Medulla oblongata (tissue), 1 donor: ENCODE results near the gene UBE2O.

Source experiments
- DNase-seq: peaks from one replicate; pipeline ENCODE4 v3.0.0-alpha.2; 2015; ENCODE audit errors: extremely low spot score

Gene UBE2O

GRCh38 chr17:76485569-76485968 lies 32.6 kb upstream of the UBE2O start:
- DNase-seq = peak; percentile 81

DNA sequence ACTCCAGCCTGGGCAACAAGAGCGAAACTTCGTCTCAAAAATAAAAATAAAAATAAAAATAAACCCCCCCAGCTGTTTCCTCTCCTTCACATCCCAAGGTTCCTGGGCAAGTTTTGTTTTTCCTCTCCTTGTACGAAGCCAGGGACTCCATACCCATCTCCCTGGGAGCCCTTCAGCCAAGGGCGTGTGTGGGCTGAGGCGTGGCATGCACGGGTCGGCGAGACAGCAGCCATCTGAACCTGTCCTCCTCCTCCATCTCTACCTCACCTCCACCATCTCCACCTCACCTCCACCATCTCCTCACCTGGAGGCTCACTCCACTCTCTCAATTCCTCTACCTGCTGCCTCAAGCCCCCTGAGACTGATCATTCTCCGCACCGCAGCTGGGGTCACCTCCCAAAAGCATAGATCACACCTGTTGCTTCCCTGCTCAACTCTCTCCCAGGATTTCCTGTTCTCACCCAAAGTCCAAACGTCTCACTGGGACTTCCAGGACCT lies 31.3 kb upstream of the UBE2O start:
- DNase-seq = no peak

GRCh38 chr17:76481071-76481655 lies 28.2 kb upstream of the UBE2O start:
- DNase-seq = peak; percentile 81

- DNase-seq = no peak
These were observed 27.7 kb upstream of the UBE2O start for GRCh38 chr17:76480632-76481031.

GRCh38 chr17:76479515-76480060 lies 26.6 kb upstream of the UBE2O start:
- DNase-seq = no peak

DNA sequence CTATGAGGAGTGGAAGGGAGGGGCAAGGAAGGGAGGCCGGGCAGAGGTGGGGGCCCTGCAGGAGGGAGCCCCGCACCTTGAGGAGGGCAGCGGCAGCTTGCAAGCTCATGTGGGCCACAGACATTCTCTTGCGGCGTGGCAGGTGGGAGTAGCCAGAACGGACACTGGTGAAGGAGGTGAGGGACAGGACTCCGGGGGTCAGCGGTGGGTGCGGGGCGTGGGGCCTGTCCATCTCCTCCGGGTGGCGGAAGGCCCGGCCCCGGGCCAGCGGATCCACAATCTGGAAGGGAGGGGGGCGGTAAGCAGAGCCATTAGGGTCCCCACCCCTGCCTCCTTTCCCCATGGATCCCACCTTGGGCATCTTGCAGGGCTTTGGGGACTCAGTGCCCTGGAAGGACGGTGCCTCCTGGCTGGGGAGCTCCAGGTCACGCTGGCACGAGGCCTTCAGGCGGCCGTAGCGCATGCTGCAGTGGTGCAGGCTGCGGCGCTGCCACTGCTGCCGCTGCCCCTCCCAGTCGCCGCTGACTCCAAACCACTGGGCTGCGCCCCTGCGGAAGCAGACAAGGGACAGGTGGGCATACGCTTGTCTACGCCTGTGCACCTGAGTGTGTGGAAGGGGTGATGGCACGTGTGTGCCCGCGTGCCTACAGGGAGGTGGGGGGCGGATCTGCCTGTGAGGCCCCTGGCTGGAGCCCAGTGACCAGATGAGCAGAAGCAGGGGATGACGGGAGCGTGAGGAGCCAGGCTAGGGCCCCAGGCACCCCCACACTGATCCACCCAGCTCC lies 26.0 kb upstream of the UBE2O start:
- DNase-seq = no peak

DNA sequence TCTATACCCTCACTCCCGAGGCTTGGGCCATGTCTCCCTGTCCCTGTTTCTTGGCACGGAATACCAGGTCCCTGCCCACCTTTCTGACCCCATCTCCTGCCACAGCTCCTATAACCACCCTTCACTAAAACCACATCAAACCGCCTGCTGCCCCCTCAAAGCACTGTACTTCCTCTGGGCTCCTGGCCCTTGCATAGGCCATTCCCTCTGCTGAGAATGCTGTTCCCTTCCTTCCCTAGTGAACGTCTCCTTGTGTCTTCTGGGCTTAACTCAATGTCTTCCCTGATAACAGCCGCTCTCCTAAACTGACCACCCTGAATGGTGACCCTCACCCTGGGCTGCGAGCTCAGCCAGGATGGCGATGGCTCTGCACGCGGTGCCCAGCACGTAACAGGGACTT lies 25.1 kb upstream of the UBE2O start:
- no peak for DNase-seq

- DNase-seq = no peak
These were observed 24.6 kb upstream of the UBE2O start for GRCh38 chr17:76477576-76477975.

- no peak for DNase-seq
These were observed 23.8 kb upstream of the UBE2O start for GRCh38 chr17:76476736-76477135.

DNA sequence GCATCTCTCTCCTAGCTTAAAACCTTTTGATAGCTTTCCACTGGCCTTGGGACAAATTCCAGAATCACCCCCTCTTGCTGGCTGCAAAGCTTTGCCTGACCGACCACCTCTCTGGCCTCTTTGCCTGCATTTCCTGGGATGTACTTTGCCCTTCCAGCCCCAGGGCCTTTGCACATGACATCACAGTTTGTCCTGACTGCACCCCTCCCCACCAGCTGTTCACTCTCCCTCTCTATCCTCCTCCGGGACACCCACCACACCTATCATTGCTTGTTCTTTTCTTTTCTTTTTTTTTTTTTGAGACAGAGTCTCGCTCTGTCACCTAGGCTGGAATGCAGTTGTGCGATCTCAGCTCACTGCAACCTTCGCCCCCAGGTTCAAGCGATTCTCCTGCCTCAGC lies 22.4 kb upstream of the UBE2O start:
- no peak for DNase-seq

GRCh38 chr17:76474894-76475293 lies 21.9 kb upstream of the UBE2O start:
- no peak for DNase-seq

DNA sequence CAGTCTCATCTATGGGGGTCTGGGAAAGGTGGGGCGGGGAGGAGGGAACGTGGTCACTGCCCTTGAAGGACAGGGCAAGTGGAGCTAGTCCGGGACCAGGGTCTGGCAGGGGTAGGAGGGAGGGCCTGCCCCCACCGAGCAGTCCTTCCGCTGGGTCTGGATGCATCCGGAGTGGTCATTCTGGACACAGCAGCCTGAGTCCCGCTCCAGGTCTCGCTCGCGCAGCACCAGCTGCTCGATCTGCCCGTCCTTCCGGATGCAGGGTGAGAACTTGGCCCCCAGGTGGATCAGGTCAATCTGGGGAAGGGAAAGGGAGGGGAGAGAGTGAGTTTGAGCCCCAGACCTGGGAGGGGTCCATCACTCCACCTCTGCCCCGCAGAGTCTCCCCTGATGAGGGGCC lies 21.3 kb upstream of the UBE2O start:
- no peak for DNase-seq

GRCh38 chr17:76473541-76473985 lies 20.6 kb upstream of the UBE2O start:
- DNase-seq = no peak

- DNase-seq = no peak
These were observed 19.8 kb upstream of the UBE2O start for GRCh38 chr17:76472726-76473125.

- no peak for DNase-seq
These were observed 19.3 kb upstream of the UBE2O start for GRCh38 chr17:76472258-76472645.

DNA sequence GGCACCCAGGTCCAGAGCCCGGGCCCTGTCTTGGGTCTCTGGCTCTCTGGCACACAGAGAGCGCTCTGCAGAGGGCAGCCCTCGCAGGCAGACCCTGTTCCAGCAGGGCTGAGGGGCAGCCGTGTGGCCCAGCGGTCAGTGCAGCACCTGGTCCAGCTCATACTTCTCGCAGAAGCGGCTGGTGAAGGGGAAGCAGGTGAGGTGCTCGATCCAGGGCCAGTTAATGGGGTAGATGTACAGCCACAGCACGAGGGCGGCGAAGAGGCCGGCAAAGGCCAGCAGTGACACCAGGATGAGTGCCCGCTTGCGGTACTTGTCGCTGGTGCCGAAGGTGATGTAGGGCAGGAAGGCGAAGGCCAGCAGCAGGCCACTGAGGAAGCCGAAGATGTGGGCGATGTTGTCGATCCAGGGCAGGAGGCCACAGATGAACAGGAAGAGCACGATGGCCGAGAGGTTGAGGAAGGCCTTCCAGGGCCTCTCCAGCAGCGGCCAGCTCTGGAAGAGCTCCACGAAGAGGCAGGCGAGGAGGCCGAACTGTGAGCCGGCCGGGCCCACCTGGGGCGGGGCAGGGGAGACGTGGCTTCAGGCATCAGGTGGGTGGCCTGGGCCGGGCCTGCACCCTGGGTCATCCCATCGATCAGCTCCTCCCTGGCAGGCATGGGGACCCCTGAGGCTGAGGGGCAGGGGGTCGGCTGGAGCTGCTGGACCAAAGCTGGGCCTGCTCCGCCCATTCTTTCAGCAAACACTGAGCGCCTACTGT lies 18.7 kb upstream of the UBE2O start:
- DNase-seq = no peak

DNA sequence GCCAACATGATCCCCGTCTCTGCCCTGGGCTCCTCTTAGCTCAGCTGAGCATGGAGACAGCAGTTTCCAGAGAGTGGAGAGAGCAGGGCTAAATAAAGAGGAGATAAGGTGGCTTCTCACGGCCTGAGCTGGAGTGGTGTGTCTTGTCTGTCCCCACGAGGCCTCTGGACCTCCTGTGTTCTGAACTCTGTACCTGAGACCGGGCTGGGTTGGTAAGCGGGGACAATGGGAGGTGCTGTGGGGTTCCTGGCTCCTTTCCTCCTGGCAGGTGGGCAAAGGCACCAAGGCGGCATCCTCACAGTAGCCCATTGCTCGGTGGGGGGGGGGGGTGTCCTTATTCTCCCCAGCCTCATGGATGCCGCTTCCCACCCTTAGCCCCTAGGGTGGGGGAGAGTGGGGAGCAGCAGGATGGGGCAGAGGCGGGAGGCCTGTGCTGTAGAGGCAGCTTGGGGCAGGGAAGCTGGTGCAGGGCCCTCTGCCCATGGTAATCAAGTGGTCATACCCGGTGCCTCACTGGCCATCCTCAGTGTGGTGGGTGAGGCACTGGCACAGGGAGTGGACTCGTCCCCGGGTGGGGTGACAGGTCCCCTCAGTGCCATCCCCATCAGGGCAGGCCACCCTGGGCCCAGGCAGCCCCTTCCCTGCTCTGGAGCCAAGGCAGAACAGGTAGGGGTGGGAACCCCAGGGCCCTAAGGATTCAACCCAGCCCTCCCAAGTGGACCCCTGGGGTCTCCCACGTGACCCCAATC lies 17.2 kb upstream of the UBE2O start:
- no peak for DNase-seq

- no peak for DNase-seq
These were observed 16.4 kb upstream of the UBE2O start for GRCh38 chr17:76469076-76469990.

- DNase-seq = no peak
These were observed 15.7 kb upstream of the UBE2O start for GRCh38 chr17:76468634-76469010.

DNA sequence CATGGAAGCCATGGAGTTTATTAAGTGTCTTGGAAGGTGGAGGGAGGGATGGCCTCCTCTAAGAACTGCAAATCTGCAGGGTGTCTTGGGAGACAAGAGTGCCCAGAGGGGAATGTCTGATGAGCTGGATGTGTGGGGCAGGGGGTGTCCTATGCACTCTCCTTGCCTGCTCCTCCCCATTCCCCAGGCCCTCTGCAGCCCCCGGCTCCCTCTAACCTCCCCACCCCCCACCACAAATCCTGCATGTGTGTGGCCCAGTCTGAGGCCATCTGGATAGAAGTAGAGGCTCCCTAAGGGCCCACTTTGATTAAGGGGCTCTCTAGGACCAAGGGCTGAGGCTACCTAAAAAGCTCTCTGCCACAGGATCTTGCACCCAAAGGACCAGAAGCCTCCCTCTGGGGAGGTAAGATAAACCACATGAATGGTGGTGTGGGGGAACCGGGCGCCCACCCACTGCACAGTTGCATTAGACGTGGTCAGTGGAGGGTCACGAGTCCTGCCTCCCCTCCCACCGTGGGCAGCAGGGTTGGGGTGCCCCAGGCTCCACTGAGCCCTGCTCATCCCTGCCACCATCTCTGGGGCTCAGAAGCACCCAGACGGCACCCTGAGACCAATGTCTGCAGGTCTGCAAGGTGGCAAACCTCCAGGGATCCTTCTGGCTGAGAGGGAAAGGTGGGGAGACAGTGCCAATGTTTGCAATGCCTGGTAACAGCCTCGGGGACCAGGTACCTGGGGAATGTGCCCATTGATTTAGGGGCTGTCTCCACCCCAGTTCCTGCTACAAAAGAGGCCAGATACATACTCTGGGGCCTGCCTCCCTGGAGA lies 15.1 kb upstream of the UBE2O start:
- DNase-seq = no peak
